SIG-M5 treated with dmso at 0.1 percent for 504 hours (cell line): ENCODE results near the gene TSHZ1.

Experiments used
- DNase-seq: peaks from one replicate; lab custom pipeline; 2025; ENCODE audit not compliant: unreplicated experiment; lab: John Stamatoyannopoulos, UW

TSHZ1 gene

GRCh38 chr18:75246721-75247610 is 36.4 kb downstream of the TSHZ1 start:
- peak; percentile 43 for DNase-seq

GRCh38 chr18:75247611-75248421 is 37.2 kb downstream of the TSHZ1 start:
- DNase-seq = peak; percentile 33

GRCh38 chr18:75248426-75249174 is 38.0 kb downstream of the TSHZ1 start:
- DNase-seq = no peak

- DNase-seq = no peak
Observed at GRCh38 chr18:75249175-75249518, 38.5 kb downstream of the TSHZ1 start.

GRCh38 chr18:75249672-75250470 is 39.3 kb downstream of the TSHZ1 start:
- no peak for DNase-seq

GRCh38 chr18:75250471-75250821 is 39.8 kb downstream of the TSHZ1 start:
- no peak for DNase-seq

GRCh38 chr18:75251466-75251865 is 40.9 kb downstream of the TSHZ1 start:
- no peak for DNase-seq

GRCh38 chr18:75252136-75252535 is 41.5 kb downstream of the TSHZ1 start:
- no peak for DNase-seq

- no peak for DNase-seq
Observed at GRCh38 chr18:75253043-75253442, 42.4 kb downstream of the TSHZ1 start.

GRCh38 chr18:75253784-75254183 is 43.2 kb downstream of the TSHZ1 start:
- DNase-seq = no peak

GRCh38 chr18:75255094-75255493 is 44.5 kb downstream of the TSHZ1 start:
- DNase-seq = no peak

GRCh38 chr18:75256376-75256775 is 45.8 kb downstream of the TSHZ1 start:
- DNase-seq = no peak

GRCh38 chr18:75257605-75258004 is 47.0 kb downstream of the TSHZ1 start:
- no peak for DNase-seq

GRCh38 chr18:75261430-75262223 is 51.0 kb downstream of the TSHZ1 start:
- no peak for DNase-seq

- no peak for DNase-seq
Observed at GRCh38 chr18:75262511-75262910, 51.9 kb downstream of the TSHZ1 start.

- DNase-seq = no peak
Observed at GRCh38 chr18:75264195-75264594, 53.6 kb downstream of the TSHZ1 start.

- DNase-seq = no peak
Observed at GRCh38 chr18:75264926-75265597, 54.5 kb downstream of the TSHZ1 start.

GRCh38 chr18:75265872-75266271 is 55.3 kb downstream of the TSHZ1 start:
- DNase-seq = no peak

GRCh38 chr18:75267643-75268363 is 57.2 kb downstream of the TSHZ1 start:
- no peak for DNase-seq
